Parathyroid adenoma (tissue), 2 donors: ENCODE measurements around the gene UGT1A1.

Experiments
- H2AFZ ChIP-seq: fragments of 300-600 bp; sonication (generic); one replicate; pipeline ENCODE4 v1.7.0; 2017; ENCODE audit warnings: antibody characterized with exemption, mild to moderate bottlenecking
- H3K27ac ChIP-seq: fragments of 300-600 bp; sonication (generic); one replicate; pipeline ENCODE4 v1.7.0; 2017
- H3K27me3 ChIP-seq: fragments of 300-600 bp; sonication (generic); one replicate; pipeline ENCODE4 v1.7.0; 2017; ENCODE audit warnings: low read length; ENCODE audit not compliant: control insufficient read depth, insufficient read depth
- H3K36me3 ChIP-seq: fragments of 300-600 bp; sonication (generic); one replicate; pipeline ENCODE4 v1.7.0; 2017; ENCODE audit warnings: low read length; ENCODE audit not compliant: control insufficient read depth, insufficient read depth
- H3K4me1 ChIP-seq: fragments of 300-600 bp; sonication (generic); one replicate; pipeline ENCODE4 v1.7.0; 2017; ENCODE audit warnings: control low read depth
- H3K4me2 ChIP-seq: fragments of 300-600 bp; sonication (generic); one replicate; pipeline ENCODE4 v1.7.0; 2017; ENCODE audit warnings: low read length
- H3K4me3 ChIP-seq: fragments of 300-600 bp; sonication (generic); one replicate; pipeline ENCODE4 v1.7.0; 2017; ENCODE audit warnings: low read depth, low read length
- H3K79me2 ChIP-seq: fragments of 300-600 bp; sonication (generic); one replicate; pipeline ENCODE4 v1.7.0; 2017; ENCODE audit warnings: control low read depth
- H3K9ac ChIP-seq: fragments of 300-600 bp; sonication (generic); one replicate; pipeline ENCODE4 v1.7.0; 2017; ENCODE audit warnings: mild to moderate bottlenecking
- H3K9me3 ChIP-seq: fragments of 300-600 bp; sonication (generic); one replicate; pipeline ENCODE4 v1.7.0; 2017; ENCODE audit warnings: low read length; ENCODE audit not compliant: control insufficient read depth
- TF ChIP-seq, protein P1 (sequence below): fragments of 300-600 bp; sonication (generic); IDR thresholded peaks from one replicate; pipeline ENCODE4 v1.7.0; 2017; ENCODE audit warnings: antibody characterized with exemption, mild to moderate bottlenecking
- donor health status: primary hyperparathyroidism.

Gene UGT1A1

DNA sequence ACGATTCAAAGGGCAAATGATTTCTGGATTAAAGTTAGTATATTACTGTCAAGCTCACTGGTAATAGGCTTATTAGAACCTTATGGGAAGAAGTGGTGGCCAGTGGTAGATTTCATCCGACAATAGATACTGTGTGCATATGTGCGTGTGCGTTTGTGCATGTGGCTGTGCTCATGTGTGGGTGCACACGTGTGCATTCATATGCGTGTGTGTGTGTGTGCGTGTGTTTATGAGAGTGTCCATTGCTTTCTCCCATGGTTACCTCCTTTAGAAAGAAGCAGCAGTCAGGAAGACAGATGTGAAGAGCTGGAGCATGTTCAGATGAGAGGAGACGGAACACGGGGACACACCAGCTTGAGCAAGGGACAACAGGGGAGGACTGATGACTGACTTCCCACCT, 9.2 kb downstream of the UGT1A1 start:
- Histone ChIP-seq H3K27me3 (no peaks in the 10 kb centered on the region), H3K9me3 (no peaks in the 10 kb centered on the region), H3K4me1 (no peaks in the 10 kb centered on the region), H3K27ac (no peak overlapping the region), H3K36me3 (no peaks in the 10 kb centered on the region), H3K4me2 (no peak overlapping the region), H3K4me3 (no peak overlapping the region), H2AFZ (no peak overlapping the region), H3K9ac (no peak overlapping the region), H3K79me2 (no peaks in the 10 kb centered on the region)
- TF ChIP-seq, protein P1, sequence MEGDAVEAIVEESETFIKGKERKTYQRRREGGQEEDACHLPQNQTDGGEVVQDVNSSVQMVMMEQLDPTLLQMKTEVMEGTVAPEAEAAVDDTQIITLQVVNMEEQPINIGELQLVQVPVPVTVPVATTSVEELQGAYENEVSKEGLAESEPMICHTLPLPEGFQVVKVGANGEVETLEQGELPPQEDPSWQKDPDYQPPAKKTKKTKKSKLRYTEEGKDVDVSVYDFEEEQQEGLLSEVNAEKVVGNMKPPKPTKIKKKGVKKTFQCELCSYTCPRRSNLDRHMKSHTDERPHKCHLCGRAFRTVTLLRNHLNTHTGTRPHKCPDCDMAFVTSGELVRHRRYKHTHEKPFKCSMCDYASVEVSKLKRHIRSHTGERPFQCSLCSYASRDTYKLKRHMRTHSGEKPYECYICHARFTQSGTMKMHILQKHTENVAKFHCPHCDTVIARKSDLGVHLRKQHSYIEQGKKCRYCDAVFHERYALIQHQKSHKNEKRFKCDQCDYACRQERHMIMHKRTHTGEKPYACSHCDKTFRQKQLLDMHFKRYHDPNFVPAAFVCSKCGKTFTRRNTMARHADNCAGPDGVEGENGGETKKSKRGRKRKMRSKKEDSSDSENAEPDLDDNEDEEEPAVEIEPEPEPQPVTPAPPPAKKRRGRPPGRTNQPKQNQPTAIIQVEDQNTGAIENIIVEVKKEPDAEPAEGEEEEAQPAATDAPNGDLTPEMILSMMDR: no peak

DNA sequence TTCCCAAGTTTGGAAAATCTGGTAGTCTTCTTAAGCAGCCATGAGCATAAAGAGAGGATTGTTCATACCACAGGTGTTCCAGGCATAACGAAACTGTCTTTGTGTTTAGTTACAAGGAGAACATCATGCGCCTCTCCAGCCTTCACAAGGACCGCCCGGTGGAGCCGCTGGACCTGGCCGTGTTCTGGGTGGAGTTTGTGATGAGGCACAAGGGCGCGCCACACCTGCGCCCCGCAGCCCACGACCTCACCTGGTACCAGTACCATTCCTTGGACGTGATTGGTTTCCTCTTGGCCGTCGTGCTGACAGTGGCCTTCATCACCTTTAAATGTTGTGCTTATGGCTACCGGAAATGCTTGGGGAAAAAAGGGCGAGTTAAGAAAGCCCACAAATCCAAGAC, 12.1 kb downstream of the UGT1A1 start:
- Histone ChIP-seq H3K9ac (no peak overlapping the region), H3K4me1 (no peaks in the 10 kb centered on the region), H3K36me3 (no peaks in the 10 kb centered on the region), H3K27me3 (no peaks in the 10 kb centered on the region), H3K27ac (no peak overlapping the region), H3K4me3 (no peak overlapping the region), H3K4me2 (no peak overlapping the region), H2AFZ (no peak overlapping the region), H3K9me3 (no peaks in the 10 kb centered on the region), H3K79me2 (no peaks in the 10 kb centered on the region)
- TF ChIP-seq, protein P1: no peak

DNA sequence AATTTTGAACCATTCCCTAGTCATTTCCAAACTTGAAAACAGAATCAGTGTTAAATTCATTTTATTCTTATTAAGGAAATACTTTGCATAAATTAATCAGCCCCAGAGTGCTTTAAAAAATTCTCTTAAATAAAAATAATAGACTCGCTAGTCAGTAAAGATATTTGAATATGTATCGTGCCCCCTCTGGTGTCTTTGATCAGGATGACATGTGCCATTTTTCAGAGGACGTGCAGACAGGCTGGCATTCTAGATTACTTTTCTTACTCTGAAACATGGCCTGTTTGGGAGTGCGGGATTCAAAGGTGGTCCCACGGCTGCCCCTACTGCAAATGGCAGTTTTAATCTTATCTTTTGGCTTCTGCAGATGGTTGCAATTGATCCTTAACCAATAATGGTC, 12.5 kb downstream of the UGT1A1 start:
- Histone ChIP-seq H2AFZ (no peak overlapping the region), H3K27me3 (no peaks in the 10 kb centered on the region), H3K9ac (no peak overlapping the region), H3K36me3 (no peaks in the 10 kb centered on the region), H3K4me1 (no peaks in the 10 kb centered on the region), H3K79me2 (no peaks in the 10 kb centered on the region), H3K27ac (no peak overlapping the region), H3K4me2 (no peak overlapping the region), H3K9me3 (no peaks in the 10 kb centered on the region), H3K4me3 (no peak overlapping the region)
- TF ChIP-seq, protein P1: no peak

DNA sequence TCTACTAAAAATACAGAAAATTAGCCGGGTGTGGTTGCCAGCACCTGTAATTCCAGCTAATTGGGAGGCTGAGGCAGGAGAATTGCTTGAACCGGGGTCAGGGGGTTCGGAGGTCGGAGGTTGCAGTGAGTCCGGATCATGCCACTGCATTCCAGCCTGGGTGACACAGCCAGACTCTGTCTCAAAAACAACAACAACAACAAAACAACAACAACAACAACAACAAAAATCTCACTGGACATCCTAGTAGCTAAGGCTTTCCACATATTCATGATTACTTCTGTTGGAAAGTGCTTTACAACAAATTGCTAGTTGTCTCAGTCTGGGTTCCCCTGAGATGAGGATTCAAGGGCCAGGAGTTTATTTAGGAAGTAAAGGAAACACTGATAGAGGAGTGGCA, 13.8 kb downstream of the UGT1A1 start:
- Histone ChIP-seq H3K4me2 (no peak overlapping the region), H3K9ac (no peak overlapping the region), H3K4me1 (no peaks in the 10 kb centered on the region), H3K4me3 (no peak overlapping the region), H3K9me3 (no peaks in the 10 kb centered on the region), H2AFZ (no peak overlapping the region), H3K36me3 (no peaks in the 10 kb centered on the region), H3K79me2 (no peaks in the 10 kb centered on the region), H3K27me3 (no peaks in the 10 kb centered on the region), H3K27ac (no peak overlapping the region)
- TF ChIP-seq, protein P1: no peak

DNA sequence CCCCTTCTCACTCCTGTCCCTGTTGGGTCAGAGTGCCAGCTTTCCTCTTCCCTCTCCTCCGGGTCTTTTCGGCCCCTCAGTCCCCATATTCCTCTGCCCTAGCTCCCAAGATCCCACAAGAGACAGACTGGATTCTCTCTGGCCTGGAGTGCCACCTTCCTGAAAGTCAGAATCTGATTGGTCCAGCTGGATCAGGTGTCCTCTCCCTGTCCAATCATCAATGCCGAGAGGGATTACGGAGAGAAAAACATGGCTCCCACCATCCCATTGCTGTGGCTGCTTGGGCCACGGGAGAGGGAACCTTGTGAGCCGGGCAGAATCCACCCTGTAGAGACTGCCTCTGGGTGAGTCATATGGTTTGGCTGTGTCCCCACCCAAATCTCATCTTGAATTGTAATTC, 15.3 kb downstream of the UGT1A1 start:
- H3K27ac ChIP-seq: no peak overlapping the region
- H3K4me1 ChIP-seq: no peaks in the 10 kb centered on the region
- H3K36me3 ChIP-seq: no peaks in the 10 kb centered on the region
- H2AFZ ChIP-seq: no peak overlapping the region
- no peak overlapping the region for H3K9ac ChIP-seq
- H3K9me3 ChIP-seq: no peaks in the 10 kb centered on the region
- no peaks in the 10 kb centered on the region for H3K27me3 ChIP-seq
- no peak overlapping the region for H3K4me3 ChIP-seq
- TF ChIP-seq, protein P1: no peak
- no peak overlapping the region for H3K4me2 ChIP-seq
- H3K79me2 ChIP-seq: no peaks in the 10 kb centered on the region
